ENCODE data around the gene GAGE12H.
"Not testable (repeated sequence)": the region's sequence is repeated elsewhere in the genome, so short reads cannot be mapped to it uniquely, and the experiment has no call there.

The GAGE12H gene

GRCh38 chrX:49579649-49580048 lies at the start of gene GAGE12H:
Gene GAGE12H (plus strand): TSS chrX:49579949. CDS start chrX:49581104, 1,155 bp downstream.
- not testable (repeated sequence) for H3K4me3 ChIP-seq (ENCODE audit: low read length)

GRCh38 chrX:49531877-49532276 lies 47.9 kb upstream of the GAGE12H start, which contains the start of gene GAGE12C:
Gene GAGE12C (plus strand): TSS chrX:49532177. CDS start chrX:49533332, 1,155 bp downstream.
- not testable (repeated sequence) for H3K4me3 ChIP-seq (ENCODE audit: low read length)

DNA sequence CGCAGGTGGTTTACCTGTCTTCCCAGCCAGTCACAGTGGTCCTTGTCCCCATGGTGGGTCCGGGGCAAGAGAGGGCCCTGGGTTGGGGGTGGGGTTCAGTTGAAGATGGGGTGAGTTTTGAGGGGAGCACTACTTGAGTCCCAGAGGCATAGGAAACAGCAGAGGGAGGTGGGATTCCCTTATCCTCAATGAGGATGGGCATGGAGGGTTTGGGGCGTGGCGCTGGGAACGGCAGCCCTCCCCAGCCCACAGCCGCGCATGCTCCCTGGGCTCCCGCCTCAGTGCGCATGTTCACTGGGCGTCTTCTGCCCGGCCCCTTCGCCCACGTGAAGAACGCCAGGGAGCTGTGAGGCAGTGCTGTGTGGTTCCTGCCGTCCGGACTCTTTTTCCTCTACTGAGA lies 38.3 kb upstream of the GAGE12H start, which contains the start of gene GAGE12D:
Gene GAGE12D, plus strand, starts transcription at position 301 of the 400 bp plus-strand sequence. CDS start 1,155 bp downstream, outside the sequence.
- H3K4me3 ChIP-seq (ENCODE audit: low read length) = not testable (repeated sequence)

GRCh38 chrX:49550989-49551388 lies 28.8 kb upstream of the GAGE12H start, which contains the start of gene GAGE12E:
Gene GAGE12E (plus strand): TSS chrX:49551289. CDS start chrX:49552444, 1,155 bp downstream.
- H3K4me3 ChIP-seq (ENCODE audit: low read length) = not testable (repeated sequence)

- not testable (repeated sequence) for H3K4me3 ChIP-seq (ENCODE audit: low read length)
Measured at GRCh38 chrX:49560542-49560941, 19.2 kb upstream of the GAGE12H start, which contains the start of gene GAGE12F. Gene GAGE12F (plus strand): TSS chrX:49560842. CDS start chrX:49561997, 1,155 bp downstream.

- not testable (repeated sequence) for H3K4me3 ChIP-seq (ENCODE audit: low read length)
Measured at GRCh38 chrX:49568728-49569127, 11.0 kb upstream of the GAGE12H start.

DNA sequence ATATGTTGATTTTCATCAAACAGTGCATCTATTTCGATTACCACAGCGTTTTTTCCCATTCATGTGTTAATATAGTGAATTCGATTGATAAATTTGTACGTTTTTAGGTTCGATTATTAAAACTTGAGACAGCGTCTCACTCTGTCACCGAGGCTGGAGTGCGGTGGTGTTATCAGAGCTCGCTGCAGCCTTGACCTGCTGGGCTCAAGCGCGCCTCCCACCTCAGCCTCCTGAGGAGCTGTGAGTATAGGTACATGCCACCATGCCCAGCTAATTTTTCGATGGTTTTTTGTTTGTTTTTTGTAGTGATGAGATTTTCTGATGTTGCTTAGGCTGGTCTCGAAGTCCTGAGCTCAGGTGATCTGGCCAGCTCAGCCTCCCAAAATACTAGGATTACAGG lies 10.6 kb upstream of the GAGE12H start:
- H3K4me3 ChIP-seq (ENCODE audit: low read length) = not testable (repeated sequence)

- H3K4me3 ChIP-seq (ENCODE audit: low read length) = not testable (repeated sequence)
Measured at GRCh38 chrX:49570100-49570499, 9.6 kb upstream of the GAGE12H start, which contains the start of gene GAGE12G. Gene GAGE12G (plus strand): TSS chrX:49570400. CDS start chrX:49571555, 1,155 bp downstream.

DNA sequence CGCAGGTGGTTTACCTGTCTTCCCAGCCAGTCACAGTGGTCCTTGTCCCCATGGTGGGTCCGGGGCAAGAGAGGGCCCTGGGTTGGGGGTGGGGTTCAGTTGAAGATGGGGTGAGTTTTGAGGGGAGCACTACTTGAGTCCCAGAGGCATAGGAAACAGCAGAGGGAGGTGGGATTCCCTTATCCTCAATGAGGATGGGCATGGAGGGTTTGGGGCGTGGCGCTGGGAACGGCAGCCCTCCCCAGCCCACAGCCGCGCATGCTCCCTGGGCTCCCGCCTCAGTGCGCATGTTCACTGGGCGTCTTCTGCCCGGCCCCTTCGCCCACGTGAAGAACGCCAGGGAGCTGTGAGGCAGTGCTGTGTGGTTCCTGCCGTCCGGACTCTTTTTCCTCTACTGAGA lies 9.4 kb downstream of the GAGE12H start, which contains the start of gene GAGE2A:
Gene GAGE2A, plus strand, starts transcription at position 301 of the 400 bp plus-strand sequence. CDS start 1,155 bp downstream, outside the sequence.
- not testable (repeated sequence) for H3K4me3 ChIP-seq (ENCODE audit: low read length)

GRCh38 chrX:49589769-49590478 lies 10.2 kb downstream of the GAGE12H start:
- H3K4me3 ChIP-seq (ENCODE audit: low read length) = not testable (repeated sequence)

DNA sequence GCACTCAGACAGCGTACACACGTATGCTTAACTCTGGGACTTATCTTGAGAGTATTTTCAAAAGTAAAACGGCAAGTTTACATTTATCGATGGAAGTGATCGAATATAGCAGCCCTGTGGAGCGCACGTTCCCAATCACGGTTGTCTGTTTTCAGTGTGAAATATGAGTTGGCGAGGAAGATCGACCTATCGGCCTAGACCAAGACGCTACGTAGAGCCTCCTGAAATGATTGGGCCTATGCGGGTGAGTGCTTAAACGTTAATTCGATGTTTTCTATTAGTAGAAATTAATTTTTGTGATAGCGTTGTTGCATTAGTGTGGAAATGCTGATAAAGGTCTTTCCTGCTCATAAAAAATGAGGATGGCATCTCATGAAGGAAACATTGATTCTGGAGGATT lies 10.7 kb downstream of the GAGE12H start:
- H3K4me3 ChIP-seq (ENCODE audit: low read length) = not testable (repeated sequence)

GRCh38 chrX:49598720-49599119 lies 19.0 kb downstream of the GAGE12H start, which contains the start of gene GAGE1:
Gene GAGE1 (plus strand): TSS chrX:49599020. CDS start chrX:49600175, 1,155 bp downstream.
- not testable (repeated sequence) for H3K4me3 ChIP-seq (ENCODE audit: low read length)

- TF ChIP-seq ZNF274 (IDR thresholded peaks at IDR 0.05; ENCODE audit: low read depth, low read length) = no peak
- H3K4me3 ChIP-seq (ENCODE audit: low read length) = no peak overlapping the region
Measured at GRCh38 chrX:49610718-49611310, 31.1 kb downstream of the GAGE12H start.

DNA sequence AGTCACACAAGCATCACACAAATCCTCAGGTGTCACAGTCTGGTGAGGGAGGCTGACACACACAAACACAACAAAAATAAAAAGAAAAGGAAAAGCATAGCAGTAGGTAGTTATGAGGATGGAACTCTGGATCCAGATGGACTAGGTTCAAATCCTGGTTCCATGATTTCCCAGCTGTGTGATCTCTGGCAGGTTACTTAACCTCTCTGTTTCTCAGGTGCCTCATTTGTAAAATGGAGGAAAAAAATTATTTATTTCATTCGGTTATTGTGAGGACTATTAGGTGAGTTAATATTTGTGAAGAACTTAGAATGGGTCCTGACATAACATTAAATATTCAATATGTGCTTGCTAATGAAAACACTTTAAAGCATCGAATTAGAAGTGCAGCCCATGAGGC lies 38.8 kb downstream of the GAGE12H start:
- TF ChIP-seq ZNF274 (IDR thresholded peaks at IDR 0.05; ENCODE audit: low read depth, low read length) = no peak
- H3K4me3 ChIP-seq (ENCODE audit: low read length) = no peak overlapping the region

DNA sequence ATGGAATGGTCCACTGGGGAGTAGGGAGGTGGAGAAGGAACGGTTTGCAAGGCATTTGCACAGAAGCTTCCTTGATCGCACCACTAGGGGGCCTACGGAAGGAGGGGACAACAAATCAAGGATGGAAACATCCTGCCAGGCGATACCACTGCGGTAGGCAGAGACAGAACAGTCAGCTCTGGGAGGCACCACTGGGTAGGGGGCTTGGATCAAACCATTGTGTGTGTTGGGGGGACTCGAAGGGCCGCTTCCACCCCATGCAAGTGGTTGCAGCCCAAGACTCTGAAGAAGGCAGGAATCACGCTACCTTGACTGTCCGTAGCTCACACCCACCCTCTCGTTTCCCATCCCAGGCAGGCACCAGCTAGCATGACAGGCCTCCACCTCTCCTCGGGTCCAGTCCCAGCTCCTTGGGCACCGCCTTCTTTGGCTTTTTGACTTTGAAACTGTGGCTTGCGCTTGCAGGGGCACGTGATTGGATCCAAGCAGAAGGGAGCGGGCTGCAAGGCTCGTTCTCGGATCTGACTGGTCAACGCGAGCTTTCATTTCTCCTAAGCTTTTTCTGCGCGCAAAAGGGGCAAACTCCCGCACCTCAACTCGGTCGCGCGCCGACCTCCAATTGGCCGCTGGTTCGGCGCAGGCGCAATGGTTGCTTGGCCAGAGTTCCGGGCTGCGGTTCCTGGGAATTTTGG lies 47.5 kb downstream of the GAGE12H start:
- no peak overlapping the region for H3K4me3 ChIP-seq (ENCODE audit: low read length)
- TF ChIP-seq ZNF274 (IDR thresholded peaks at IDR 0.05; ENCODE audit: low read depth, low read length) = no peak

All from GM08714 (cell line).